Adrenal gland (tissue), 5 donors: ENCODE results near the gene CST1.

Source experiments
- POLR2A ChIP-seq, 2 donors: fragments of 450-650 bp; IDR thresholded peaks; one replicate each; pipeline ENCODE4 v1.6.1; 2017; ENCODE audit warnings: antibody characterized with exemption in 2 of 2, mild to moderate bottlenecking in 2 of 2, moderate library complexity in 1 of 2
- TF ChIP-seq, protein P1 (sequence below), 6 experiments: fragments of 450-650 bp in 4 of 6; fragments of 200-600 bp in 2 of 6; sonication (generic) in 1 of 6; IDR thresholded peaks; 1 replicate in 5 of 6; 2 replicates in 1 of 6; pipeline versions ENCODE4 v1.5.1 to v1.8.0; 2016 to 2021; ENCODE audit warnings: antibody characterized with exemption in 6 of 6, mild to moderate bottlenecking in 2 of 6, moderate library complexity in 1 of 6
- donor health status: DM: no; HTN: no; CAD: no.

DNA sequence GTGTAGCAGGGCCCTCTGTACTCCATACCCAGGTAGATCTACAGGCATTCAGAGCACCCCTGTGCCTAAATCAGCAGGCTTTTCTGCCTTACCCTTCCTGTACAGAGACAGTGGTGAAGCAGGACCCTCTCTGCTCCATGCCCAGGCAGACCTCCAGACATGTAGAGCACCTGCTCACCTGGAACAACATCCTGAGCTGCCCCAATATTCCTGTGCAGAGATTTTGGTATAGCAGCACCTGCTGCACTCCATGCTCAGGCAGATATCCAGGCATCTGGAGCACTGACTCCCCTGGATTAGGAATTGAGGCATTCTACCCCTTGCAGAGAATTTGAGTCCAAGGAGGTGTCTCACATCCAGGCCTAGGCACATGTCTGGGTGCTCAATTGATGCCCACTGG lies 12.6 kb upstream of the CST1 start:
- TF ChIP-seq, protein P1, sequence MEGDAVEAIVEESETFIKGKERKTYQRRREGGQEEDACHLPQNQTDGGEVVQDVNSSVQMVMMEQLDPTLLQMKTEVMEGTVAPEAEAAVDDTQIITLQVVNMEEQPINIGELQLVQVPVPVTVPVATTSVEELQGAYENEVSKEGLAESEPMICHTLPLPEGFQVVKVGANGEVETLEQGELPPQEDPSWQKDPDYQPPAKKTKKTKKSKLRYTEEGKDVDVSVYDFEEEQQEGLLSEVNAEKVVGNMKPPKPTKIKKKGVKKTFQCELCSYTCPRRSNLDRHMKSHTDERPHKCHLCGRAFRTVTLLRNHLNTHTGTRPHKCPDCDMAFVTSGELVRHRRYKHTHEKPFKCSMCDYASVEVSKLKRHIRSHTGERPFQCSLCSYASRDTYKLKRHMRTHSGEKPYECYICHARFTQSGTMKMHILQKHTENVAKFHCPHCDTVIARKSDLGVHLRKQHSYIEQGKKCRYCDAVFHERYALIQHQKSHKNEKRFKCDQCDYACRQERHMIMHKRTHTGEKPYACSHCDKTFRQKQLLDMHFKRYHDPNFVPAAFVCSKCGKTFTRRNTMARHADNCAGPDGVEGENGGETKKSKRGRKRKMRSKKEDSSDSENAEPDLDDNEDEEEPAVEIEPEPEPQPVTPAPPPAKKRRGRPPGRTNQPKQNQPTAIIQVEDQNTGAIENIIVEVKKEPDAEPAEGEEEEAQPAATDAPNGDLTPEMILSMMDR (IDR thresholded peaks at IDR 0.05), result no peak
- no peak for TF ChIP-seq POLR2A (IDR thresholded peaks at IDR 0.05)
